NCI-H2081 treated with DMSO at 0.1 percent for 48 hours (cell line): ENCODE results near the gene CDK5RAP2.
"Not testable (repeated sequence)": the region's sequence is repeated elsewhere in the genome, so short reads cannot be mapped to it uniquely, and the experiment has no call there.

ENCODE experiments used
- DNase-seq: peaks from one replicate; lab custom pipeline; 2025; lab: John Stamatoyannopoulos, UW

The CDK5RAP2 gene

DNA sequence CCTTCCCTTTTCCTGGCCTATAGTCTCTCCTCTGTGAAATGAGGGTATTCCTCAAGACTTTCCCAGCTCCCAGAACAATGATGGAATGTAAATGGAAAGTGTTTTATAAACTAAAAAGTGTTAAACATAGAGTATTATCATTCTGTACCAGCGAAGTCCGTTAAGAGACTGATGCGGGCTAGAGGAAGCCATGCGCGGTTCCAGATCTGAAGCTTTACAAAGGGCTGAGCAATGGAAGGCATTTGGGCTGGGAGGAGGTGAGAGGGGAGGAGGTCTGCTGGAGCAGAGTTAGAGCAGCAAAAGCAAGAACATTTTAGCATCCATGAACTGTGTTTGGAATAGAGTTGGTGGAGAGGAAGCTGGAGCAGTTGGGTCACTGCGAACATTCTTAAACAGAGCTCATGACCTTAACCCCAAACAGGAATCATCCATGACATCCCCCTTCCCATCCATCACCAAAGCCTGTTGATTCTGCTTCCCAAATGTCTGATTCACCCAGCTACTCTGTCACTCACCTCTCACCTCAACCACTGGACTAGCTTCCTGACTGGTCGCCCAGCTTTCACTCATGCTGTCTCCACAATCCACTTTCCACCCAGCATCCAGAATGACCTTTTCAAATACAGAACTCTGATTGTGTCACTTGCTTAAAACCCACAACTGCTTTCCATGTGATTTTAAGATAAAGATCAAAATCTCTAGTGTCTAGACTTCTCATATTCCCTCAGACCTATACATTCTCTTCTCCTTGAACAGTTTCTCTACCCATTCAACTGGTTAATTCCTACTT lies 37.1 kb downstream of the CDK5RAP2 start:
- no peak for DNase-seq

DNA sequence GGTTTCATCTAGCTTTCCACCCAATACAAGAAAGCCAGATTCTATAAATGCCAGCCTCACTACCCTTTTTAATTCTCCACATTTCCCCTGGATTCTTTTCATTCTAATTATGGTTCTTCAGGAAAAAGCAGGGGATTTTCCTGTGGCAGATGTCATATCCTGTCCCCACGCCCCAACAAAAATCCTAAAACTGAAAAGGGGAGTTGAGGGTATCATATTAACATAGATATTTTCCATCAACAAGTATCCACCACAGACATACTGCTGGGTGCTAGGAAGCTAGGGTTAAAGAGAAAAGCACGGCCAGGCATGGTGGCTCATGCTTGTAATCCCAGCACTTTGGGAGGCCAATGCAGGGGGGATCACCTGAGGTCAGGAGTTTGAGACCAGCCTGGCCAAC lies 38.0 kb downstream of the CDK5RAP2 start:
- DNase-seq: no peak

DNA sequence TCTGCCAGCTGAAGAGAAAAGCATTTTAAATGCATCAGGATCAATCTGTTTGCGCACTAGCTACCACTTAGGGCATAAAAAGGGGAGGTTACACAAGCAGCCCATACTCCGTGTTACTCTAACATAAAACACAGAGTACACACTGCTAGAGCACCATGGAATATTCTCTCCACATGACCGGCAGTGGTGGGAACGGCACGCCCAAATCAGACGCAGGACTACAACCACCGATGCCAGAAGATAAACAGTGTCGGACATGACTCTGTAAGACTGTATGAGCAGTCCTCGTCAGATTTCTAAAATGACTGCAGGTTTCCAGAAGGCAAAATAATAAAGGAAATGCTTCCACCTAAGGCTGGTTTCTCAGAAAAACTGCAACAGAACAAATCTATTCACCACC lies 40.0 kb downstream of the CDK5RAP2 start:
- no peak for DNase-seq

DNA sequence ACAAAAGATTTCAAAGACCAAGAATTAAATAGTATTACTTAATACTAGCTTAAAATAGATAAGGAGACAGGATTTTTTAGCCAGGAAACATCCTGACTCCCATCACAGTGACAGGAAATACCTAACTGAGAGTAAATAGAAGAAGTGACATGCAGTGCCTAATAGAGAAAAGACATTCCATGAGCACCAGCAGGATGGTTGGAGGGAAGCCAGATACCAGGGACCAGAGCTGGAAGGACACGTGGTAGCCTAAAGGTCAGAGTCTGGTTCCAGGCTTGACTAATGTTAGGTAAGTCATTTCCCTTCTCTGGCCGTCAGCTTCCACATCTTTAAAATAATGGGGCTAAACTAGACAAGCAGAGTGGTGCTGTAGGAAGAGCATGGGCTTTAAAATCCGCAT lies 41.6 kb downstream of the CDK5RAP2 start:
- no peak for DNase-seq

DNA sequence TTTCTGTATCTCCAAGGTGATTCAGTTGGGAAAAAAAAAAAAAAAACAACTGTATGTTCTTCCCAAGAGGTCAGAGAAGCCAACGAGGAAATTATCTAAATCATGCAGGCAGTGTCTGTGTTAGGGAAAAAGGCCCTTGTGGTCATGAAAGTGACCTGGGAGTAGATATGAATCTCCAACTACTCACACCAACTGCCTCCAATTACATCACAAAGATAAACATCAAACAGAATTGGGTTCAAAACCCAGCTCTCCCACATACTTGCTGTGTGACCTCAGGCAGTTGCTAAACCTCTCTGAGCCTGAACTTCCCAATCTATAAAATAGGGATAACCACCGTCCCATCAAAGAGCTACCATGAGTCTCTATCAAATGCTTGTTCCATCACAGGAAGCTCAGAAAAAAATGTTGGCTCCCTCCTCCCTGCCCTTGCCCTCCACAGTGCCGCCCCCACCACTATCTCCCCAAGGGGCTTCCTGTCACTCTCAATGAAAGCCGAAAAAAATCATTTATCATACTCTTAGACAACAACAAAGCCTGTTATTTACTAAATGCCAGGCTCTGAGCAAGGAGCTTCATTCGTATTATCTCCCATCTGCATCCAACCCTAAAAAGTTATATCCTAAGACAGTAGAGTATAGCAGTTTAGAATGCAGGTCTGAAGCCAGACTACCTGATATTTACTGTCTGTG lies 42.9 kb downstream of the CDK5RAP2 start:
- DNase-seq: no peak

DNA sequence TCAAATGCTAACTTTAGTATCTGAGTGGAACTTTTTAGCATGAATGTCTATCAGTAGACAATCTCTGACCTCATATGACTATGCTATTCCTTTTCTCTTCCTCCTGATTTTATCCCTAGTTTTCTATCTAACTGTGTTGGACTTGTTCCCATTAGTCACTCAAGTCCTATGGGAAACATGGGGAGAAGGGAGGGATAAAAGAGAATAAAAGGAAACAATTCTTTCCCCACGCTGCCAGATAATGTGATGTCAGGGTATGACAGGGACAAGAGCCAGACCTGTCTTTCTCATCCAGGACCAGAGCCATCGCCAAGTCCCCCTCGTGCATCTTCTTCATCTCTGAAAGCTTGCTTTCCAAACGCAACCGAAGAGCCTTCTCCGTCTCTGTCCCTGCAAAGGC lies 43.9 kb downstream of the CDK5RAP2 start:
- no peak for DNase-seq

DNA sequence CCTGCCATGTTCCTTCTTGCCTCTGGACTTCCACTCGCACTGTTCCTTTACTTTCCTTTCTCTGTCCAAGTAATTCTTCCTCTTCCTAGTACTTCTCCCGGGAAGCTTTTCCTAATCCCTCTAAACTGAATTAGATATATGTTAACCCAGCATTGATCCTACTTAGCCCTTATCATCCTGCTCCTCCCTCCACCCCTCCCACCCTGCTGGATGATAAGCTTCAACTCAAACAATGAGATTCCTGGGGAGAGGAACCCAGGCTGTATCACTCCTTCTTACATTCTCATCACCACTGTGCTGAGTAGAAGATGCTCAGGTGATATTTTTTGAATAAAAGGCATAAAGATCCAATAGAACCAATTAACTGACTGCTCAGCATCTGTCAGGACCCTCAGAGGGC lies 45.7 kb downstream of the CDK5RAP2 start:
- no peak for DNase-seq

DNA sequence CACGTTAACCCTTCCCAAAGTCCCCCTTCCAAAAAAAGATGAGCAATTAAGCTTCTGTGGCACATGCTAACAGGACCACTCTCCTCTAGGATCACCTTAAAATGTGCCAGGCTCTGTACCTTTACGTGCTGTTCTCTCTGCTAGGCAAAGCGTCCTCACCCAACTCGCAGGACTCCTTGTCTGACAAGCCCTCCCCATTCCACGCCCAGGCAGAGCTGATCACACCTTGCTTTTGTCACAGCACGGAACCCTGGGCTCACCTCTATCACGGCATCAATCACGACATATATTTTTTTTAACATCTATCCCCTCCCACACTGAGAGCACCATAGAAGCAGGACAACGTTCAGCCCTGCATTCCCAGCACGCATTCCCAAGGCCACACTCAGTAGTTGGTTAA lies 47.1 kb downstream of the CDK5RAP2 start:
- DNase-seq: no peak

DNA sequence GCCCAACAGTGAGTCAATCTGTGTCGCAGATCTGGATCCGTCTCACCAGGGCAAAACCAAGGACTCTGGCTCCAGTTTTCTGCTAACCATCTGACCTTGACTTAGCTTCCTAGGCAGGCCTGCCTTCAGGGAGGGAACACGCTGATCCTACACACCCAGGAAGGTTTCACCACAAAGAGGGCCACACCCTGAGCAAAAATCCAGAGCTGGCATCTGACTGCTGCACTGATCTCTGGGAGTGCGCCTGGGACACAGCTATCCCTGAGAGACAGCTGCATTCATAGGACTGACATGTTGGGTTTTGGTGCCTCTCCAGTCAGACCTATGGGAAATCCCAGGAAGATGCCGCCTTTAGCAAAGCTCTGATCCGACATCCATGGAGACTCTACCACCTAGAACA lies 47.5 kb downstream of the CDK5RAP2 start:
- no peak for DNase-seq

DNA sequence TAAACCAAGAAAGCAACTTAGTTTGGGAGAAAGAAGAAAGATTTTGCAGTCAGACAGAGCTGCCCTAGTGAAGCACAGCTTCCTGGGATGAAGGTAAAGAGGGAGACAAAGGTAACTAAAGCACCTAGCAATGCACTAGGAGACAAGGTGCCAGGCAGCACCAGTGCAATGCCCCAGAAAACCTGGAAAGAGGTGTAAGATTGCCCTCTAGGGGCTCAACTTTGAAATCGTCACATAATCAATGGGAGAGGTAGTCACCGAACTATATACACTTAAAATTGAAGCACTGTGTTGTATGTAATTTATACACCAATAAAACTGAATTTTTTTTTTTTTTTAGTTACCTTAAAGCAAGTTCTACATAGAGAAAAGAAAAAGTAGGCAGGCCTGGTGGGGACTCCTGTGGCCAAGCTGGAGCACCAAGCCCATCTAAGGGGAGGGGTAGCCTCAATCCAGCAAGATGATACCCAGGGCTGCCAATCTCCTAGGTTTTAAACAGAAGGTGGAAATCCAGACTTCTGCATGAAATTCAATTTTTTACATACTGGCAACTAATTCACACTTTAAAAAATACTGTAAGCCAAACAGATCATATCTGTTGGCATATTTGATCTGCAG lies 48.2 kb downstream of the CDK5RAP2 start:
- DNase-seq: no peak

DNA sequence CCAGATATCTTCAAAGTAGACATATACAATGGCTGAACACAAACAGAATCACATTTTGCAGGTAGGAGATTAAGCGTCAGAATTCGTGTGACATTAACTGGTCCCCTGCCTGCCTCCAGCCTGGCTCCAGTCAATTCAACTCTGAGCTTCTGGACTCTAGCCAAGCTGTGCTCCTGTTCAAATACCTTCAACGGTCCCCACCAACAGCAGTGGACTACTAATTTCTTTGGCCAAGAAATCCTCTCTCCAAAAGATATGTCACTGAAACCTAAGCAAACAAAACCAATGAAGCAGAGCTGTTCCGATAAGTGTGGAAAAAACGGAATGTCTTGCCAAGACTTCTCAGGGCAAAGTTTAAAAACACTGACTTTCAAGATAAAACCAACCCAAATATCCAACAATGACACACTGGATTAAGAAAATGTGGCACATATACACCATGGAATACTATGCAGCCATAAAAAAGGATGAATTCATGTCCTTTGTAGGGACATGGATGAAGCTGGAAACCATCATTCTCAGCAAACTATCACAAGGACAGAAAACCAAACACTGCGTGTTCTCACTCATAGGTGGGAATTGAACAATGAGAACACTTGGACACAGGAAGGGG lies 49.6 kb downstream of the CDK5RAP2 start:
- not testable (repeated sequence) for DNase-seq

DNA sequence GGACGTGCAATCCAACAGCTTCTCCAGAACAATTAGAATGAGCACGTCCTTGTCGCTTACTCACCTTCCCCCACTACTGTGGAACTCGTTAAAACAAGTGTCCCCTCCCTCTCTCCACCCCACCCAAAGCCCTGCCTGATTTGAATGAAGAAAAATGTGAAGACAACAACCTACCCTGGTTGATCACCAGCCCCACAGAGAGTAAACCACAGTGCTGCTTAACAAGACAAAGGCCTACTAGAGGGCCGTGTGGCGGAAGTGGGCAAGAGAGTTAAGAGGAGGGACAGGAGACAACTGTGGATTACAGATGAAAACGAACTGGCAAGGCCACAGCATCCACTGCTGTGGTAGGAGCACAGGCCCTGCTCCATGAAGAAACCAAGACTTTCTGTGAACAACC lies 51.1 kb downstream of the CDK5RAP2 start:
- no peak for DNase-seq

DNA sequence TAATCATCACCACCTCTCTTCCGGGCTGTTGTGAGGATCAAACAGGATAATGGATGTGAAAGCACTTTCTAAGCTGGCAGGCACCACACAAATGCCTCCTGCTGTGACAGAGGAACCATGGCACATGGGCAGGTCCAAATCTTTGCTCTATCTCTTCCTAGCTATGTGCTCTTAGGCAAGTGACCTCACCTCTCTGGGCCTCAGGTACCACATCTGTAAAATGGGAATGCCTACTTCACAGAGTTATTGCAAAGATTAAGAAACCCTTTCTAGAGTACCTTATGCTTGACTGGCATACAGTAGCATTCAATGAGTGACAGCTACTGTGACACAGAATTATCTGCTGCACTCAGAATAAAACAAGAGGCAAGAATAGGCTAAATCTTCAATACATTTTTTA lies 51.6 kb downstream of the CDK5RAP2 start:
- DNase-seq: no peak

DNA sequence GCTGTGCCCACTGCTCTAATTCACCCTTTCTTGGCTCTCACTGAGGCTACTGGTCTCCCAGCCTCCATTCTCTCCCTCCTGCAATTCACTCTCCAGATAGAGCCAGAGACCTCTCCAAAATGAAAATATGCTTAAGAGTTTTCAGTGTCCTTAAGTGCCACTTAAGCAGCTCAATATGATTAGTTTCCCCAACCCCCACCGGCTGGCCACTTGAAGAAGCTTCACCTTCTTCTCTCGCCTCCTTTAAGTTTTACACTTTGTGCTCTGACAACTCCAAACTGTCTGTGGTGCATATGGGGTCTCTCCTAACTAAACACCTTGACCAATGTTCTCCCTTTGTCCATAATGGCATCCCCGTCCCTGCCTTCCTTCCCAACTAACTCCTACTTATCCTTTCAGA lies 53.4 kb downstream of the CDK5RAP2 start:
- no peak for DNase-seq

DNA sequence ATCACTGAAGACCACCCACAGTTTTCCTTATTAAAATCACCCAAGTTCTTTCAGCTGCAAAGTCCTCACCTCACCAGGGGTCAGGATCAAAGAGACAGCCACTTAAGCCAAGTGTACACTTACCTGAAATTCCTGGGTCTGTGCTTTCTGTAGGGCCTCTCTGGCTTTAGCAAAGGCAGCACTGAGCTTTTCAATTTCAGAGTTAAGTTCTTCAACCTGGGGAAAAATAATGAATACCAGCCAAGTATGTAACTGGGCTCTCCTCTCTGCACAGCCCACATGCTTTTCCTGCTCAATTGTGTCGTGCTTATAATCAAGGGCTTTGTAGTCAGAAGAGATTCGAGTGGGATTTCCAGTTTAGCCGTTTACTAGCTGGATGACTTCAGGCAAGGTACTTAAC lies 55.1 kb downstream of the CDK5RAP2 start:
- no peak for DNase-seq

DNA sequence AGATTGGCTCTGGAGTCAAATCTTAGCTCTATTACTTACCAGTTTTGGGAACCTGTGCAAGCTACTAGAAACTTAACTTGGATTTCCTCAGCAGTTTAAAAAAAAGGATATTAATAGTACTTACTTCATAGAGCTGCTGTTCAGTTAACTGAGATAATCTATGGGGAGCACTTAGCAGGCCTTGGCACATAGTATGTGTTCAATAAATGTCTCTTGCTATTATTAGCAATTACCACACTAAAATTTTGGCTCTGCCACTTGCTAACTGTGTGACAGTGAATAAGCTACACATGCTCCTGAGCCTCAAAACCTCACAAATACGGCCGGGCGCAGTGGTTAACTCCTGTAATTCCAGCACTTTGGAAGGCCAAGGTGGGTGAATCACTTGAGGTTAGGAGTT lies 55.9 kb downstream of the CDK5RAP2 start:
- no peak for DNase-seq

DNA sequence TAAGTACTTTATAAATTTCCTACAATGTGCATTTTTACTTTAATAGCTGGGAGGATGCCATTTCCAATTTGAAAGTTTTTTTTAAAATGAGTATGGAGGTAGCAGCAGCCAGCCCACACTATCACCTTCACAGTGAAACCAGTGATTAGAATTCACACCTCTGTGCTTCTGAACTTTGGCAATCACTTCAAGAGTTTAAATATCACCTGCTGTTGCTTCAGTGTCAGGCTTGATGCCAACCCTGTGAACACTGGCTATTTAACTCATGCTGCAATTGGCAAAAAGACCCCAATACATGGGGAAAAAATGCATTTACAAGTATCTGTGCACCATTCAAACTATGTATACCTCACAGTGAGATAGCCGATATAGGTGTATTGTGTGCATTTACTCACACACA lies 57.4 kb downstream of the CDK5RAP2 start:
- no peak for DNase-seq

DNA sequence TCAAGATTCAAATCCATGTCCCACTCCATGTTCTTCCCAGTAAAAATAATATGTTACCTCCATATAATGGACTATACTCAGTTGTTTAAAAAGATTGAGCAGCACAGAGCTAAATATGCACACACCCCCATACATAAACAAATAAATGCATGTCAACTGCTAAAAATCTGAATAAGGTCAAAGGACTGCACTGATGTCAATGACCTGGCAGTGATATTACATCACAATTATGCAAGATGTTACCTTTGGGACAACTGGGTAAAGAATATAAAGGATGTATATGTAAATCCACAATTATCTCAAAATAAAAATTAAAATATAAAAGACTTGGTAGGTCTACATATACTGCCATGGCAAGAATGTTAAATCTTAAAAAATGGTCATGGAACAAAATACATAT lies 57.9 kb downstream of the CDK5RAP2 start:
- DNase-seq: no peak

DNA sequence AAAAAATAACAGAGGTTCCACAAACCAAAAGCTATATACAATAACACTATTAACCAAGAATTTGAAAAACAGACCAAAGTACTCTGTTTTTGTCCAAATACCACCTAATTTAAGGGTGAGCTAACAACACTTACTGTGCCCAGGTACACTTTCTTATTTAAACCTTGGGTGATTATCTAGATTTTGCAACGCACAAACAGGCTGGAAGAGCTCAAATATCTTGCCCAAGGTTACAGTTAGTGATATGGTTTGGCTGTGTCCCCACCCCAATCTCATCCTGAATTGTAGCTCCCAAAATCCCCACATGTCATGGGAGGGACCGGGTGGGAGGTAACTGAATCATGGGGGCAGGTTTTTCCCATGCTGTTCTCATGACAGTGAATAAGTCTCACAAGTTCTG lies 58.9 kb downstream of the CDK5RAP2 start:
- DNase-seq: no peak

DNA sequence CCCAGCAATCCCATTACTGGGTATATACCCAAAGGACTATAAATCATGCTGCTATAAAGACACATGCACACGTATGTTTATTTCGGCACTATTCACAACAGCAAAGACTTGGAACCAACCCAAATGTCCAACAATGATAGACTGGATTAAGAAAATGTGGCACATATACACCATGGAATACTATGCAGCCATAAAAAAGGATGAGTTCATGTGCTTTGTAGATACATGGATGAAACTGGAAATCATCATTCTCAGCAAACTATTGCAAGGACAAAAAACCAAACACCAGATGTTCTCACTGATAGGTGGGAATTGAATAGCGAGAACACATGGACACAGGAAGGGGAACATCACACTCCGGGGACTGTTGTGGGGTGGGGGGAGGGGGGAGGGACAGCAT lies 64.0 kb downstream of the CDK5RAP2 start:
- DNase-seq: not testable (repeated sequence)

DNA sequence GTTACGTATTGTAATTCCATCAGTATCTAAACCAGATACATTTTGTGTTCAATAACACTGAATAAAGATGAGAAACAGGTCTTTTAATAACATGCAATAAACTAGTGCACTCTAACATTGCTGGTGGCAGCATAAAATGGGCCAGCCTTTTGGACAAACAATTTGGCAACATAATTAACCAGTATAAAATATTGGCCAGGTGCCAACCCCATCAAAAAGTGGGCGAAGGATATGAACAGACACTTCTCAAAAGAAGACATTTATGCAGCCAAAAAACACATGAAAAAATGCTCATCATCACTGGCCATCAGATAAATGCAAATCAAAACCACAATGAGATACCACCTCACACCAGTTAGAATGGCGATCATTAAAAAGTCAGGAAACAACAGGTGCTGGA lies 64.5 kb downstream of the CDK5RAP2 start:
- not testable (repeated sequence) for DNase-seq

DNA sequence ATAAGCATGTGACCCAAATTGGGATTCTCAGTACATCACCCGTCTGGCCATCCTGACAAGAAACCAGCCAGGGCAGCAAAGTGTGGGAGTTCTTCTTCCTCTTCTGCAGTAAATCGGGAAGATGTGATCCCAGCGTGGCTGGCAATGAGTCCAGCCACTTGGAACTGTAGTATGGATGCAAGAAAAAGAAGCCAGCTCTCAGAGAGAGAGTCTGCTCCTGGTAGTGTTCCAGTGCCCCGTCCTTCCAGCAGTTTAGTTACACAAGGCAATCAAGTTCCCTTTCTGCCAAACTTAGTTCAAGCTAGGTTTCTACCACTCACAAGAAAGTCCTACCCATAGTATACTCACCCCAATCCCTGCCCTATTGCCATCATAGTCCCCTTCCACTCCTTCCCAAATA lies 65.6 kb downstream of the CDK5RAP2 start:
- no peak for DNase-seq

DNA sequence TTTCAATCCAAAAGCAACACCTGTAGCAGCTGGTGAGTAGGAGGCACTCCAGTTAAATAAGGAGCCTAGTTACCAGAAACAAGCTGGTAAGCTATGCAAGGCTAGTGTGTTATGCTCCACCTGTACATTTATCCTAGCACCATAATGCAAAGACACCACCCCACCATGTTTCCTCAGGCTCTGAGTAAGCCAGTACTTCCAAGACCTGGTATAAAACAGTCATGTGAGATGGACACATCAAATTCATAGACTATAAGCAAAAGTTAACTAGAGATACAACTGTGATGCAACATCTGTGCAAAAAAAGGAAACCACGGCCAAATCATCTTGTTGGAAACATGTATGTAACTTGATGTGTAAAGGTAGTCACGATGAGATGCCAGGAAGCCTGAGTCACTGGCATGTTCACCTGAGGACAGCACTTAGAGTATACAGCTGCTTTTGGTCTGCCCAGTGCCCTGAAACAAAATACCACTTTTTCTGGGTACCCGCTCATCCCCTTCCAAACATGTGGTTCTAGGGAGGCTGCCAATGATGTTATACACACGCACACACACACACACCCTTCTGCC lies 66.1 kb downstream of the CDK5RAP2 start:
- no peak for DNase-seq
